Measurements from ENCODE around the gene MARK1.

DNA sequence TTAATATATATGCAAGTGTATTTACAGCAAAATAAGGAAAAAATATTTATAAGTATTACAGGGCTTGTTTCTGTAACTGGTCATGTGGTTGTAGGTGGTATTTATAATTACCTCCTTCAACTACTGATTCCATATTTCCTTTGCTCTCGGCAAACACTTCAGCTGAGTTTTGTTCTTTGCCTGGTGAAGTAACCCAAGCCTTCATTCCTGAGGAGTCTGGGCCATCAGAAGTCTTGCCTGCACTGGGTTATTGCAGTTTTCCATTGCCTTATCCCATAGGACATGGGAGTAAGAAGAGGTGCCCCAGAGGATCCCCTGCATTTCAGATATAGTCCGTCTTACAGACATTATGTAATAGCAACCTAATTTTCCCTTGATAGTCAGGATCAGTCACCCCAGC, 23.8 kb downstream of the MARK1 start:
- TF ChIP-seq CTCF (IDR thresholded peaks at IDR 0.05), result no peak
- no peak for TF ChIP-seq POLR2A (IDR thresholded peaks at IDR 0.05)

Measured in esophagus squamous epithelium (tissue), 4 donors.